Left cardiac atrium (tissue), 4 donors: ENCODE results near the gene LRBA. TPM values are rescaled to one million over a fixed set of nuclear protein-coding genes. Genes with fewer than 3 reads are reported as not detected.
"Not testable (repeated sequence)": the region's sequence is repeated elsewhere in the genome, so short reads cannot be mapped to it uniquely, and the experiment has no call there.

Experiments
- ATAC-seq, 2 donors: fragments of 200-7000 bp; cut with Tn5 transposase; one replicate each; pipeline ENCODE4 v1.9.1; 2020; ENCODE audit warnings: mild to moderate bottlenecking in 2 of 2, moderate library complexity in 2 of 2
- DNase-seq: peaks from one replicate; pipeline ENCODE4 v3.0.0-alpha.2; 2020
- intact Hi-C, 2 donors: fragments of 100-400 bp; cut with DNase I; formaldehyde crosslinking; loops; one replicate each; pipeline versions ENCODE4 v1.14.1 to v1.15.1; 2022 to 2023
- total RNA-seq, 2 donors: library from RNA; stranded (reverse); fragmentation: NEBNext Ultra II Directional; extraction: Animal tissue kit (Norgen Biotek cat#: 25700); gene quantifications; one replicate each; pipeline ENCODE4 v1.2.1, GENCODE V29; 2021
- donor health status: DM: no; HTN: yes; CAD: no.
- donor health status: DM: no; HTN: yes; CAD: no; lungs with severe emphysema.
- donor health status: DM: yes; HTN: yes; CAD: no.
- donor health status: Dilated cardiomyopathy.

LRBA gene
- total RNA-seq, 2 donors from 2014 or later, result 20.0 to 25.7 TPM

DNA sequence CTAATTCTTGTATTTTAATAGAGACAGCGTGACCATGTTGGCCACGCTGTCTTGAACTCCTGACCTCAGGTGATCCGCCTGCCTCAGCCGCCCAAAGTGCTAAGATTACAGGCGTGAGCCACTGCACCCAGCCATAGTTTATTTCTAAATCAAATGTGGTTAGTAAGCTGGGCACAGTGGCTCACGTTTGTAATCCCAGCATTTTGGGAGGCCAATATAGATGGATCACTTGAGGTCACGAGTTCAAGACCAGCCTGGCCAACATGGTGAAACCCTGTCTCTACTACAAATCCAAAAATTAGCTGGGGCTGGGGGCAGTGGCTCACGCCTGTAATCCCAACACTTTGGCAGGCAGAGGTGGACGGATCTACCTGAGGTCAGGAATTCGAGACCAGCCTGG lies 13.9 kb upstream of the LRBA start:
- DNase-seq, ATAC-seq, intact Hi-C loops: not testable (repeated sequence)

- DNase-seq, result no peak
- intact Hi-C loops, result no loop called here
- no peak for ATAC-seq
Observed at GRCh38 chr4:151025759-151026158, 10.7 kb upstream of the LRBA start.

DNA sequence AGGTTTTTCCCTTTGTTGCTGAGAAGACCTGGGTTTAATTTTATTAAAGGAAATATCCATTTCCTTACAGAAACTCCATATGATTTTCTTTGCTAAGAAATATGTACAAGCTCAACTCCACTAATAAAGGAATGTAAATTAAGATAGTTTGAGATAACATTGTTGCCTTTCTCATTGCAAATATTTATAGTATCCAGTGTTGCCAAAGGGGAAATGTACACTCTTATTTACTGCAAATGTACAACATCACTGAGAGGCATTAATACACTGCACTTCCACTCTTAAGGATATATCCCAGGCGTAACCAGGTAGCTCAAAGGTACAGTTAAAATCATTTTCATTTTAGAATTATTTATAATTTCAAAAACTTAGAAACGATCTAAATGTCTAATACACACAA lies 7.5 kb upstream of the LRBA start:
- DNase-seq (no peak), ATAC-seq (no peak)
- intact Hi-C loops, result no loop called here

DNA sequence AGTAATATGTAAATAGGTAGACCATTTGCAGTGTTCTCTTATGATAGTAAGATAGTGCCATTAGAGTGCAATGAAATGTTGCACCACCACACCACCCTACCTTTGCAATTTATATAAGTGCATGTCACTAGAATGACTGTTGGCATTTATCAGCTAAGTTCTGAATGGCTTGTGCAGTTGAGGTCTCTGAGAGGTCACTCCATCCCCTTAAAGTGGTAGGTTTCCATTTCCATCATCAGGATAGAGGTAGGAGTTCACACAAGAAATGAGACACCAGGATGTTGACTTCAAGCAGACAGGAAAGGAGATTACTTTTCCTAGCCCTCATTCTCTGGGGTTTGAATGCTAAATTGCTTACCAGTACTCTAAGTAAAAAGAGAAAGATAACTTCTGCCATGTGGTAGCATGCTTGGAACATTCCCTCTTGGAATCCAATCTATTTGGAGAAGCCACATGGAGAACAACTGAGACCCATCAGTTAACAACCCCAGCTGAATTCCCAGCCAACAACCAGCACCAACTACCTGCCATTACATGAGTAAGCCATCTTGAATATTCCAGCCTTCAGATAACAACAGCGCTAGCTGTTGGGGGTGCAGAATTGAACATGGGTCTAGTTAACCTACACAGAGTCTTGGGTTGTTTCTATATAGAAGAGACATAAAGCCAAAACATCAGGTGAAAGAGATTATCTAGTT lies 6.7 kb upstream of the LRBA start:
- DNase-seq, result no peak
- intact Hi-C loops, result no loop called here

DNA sequence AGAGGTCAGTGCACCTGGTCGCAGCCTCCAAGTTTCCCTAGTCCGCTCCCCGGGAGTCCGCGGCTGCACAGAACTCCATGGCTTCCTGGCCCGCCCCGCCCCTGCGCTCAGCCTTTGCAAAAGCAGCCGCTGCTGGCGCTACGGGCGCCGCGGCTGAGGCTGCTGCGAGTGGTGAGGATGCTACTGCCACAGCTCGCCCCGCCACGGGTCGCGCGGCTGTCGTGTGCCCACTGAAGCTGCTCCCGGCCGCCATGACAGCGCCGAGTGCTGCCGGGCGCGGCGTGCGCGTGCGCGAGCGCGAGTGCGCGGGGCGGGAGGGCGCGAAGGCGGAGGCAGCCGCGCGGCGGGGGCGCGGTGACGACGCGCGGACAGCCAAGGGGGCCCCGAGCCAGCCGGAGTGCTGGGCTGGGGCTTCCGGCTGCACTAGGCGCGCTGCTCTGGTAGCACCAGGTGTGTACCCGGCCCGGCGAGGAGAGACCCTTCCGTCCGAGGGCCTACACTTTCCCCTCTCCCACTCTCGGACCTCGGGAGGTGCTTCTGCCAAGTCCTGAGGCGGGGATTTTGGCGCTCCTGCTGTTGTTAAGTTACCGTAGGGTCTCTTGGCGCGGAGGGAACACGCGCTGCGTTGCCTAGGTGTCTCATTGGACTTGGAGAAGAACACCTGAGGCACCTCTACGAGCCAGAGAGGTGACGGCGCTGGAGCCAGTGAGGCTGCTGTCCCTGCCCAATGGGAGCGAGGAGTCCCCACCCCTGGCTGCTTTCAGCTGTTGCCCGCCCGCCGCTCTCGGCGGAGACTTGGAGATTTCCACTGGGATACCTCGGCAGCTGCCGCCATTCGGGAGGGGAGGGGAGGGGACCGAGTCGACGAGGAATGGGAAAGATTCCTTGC lies 619 bp upstream of the LRBA start:
- DNase-seq (peak; percentile 77), ATAC-seq (peak; percentile 96 to 97)
- intact Hi-C loops, result loop anchor here in 1 of 2 donors (10.0 kb wide), 1 partner anchor 259 kb away; the partner anchor contains the start of gene PRSS48

More for the DNA sequence above, 6.7 kb upstream of the LRBA start:
- no peak for ATAC-seq

- ATAC-seq (no peak), DNase-seq (no peak)
- intact Hi-C loops, result loop anchor here in 1 of 2 donors (10.0 kb wide), 1 partner anchor 261 kb away; the partner anchor contains the start of gene PRSS48
Observed at GRCh38 chr4:151013944-151014343, 1.1 kb downstream of the LRBA start.

GRCh38 chr4:151013491-151013890 lies 1.6 kb downstream of the LRBA start:
- intact Hi-C loops, result loop anchor here in 1 of 2 donors (10.0 kb wide), 1 partner anchor 261 kb away; the partner anchor contains the start of gene PRSS48
- DNase-seq (no peak), ATAC-seq (no peak)

GRCh38 chr4:151012820-151013219 lies 2.3 kb downstream of the LRBA start:
- ATAC-seq (no peak), DNase-seq (no peak)
- intact Hi-C loops, result loop anchor here in 1 of 2 donors (10.0 kb wide), 1 partner anchor 262 kb away; the partner anchor contains the start of gene PRSS48

- no peak for ATAC-seq
- no peak for DNase-seq
Observed at GRCh38 chr4:151012376-151012775, 2.7 kb downstream of the LRBA start.

GRCh38 chr4:151004222-151004621 lies 10.9 kb downstream of the LRBA start:
- intact Hi-C loops, result no loop called here
- no peak for DNase-seq
- no peak for ATAC-seq

More at GRCh38 chr4:151012376-151012775, 2.7 kb downstream of the LRBA start:
- intact Hi-C loops, result loop anchor here in 1 of 2 donors (10.0 kb wide), 1 partner anchor 262 kb away; the partner anchor contains the start of gene PRSS48

GRCh38 chr4:151000747-151001429 lies 14.2 kb downstream of the LRBA start:
- DNase-seq (no peak), ATAC-seq (no peak)
- intact Hi-C loops, result no loop called here

DNA sequence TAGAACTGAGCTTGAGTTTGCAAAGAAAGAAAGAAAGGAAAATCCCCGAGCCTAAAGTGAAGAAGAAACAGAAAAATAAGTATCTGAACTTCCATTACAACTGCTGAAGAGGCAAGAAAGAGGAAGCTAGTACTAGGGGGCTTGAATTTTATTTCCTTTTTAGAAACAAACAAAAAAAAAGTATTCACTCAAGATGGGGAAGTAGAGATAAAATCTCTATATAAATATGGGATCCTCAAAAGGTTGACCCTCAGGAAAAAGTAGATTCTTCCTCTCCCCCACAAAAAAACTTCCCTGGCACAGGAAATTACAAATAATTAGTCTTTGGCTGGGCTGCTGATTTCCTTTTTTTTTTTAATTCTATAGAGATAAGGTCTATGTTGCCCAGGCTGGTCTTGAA lies 16.0 kb downstream of the LRBA start:
- no peak for DNase-seq
- no peak for ATAC-seq
- intact Hi-C loops, result no loop called here

DNA sequence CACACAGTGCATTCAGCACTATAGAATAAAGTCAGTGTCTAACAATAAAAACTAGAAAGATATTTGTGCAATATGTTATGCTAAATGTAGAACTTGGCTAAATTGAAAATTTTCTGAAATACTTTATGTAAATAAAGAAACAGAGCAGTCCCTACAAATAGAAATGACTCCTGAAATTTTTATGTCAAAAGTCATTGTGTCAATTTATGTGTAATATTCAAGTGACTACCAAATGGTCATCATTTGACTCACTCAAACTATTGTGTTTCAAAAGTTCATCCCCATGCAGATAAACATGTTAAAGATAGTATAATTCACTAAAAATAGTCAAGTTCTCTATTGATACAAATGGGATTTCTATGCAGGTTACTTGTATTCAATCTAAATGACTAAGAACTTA lies 17.9 kb downstream of the LRBA start:
- intact Hi-C loops, result no loop called here
- DNase-seq (no peak), ATAC-seq (no peak)

DNA sequence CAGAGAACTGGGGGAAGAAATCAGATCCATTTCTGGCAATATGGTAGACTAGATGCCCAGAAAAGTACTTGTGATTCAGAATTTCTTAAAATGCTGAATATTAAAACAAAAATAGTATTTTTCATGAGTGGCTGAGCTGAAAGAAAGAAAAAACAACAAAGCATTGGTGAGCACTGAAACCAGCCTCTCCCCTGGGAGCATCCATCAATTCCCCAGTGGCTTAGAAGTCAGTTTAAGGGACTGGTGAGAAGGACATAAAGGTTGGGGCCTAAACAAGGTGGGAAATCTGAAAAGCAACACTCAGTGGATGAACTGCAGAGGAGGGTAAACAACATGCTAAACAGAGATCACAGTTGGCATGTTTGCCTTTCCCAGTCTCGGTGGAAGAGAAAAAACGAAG lies 20.4 kb downstream of the LRBA start:
- no peak for DNase-seq
- ATAC-seq, result no peak
- intact Hi-C loops, result no loop called here

DNA sequence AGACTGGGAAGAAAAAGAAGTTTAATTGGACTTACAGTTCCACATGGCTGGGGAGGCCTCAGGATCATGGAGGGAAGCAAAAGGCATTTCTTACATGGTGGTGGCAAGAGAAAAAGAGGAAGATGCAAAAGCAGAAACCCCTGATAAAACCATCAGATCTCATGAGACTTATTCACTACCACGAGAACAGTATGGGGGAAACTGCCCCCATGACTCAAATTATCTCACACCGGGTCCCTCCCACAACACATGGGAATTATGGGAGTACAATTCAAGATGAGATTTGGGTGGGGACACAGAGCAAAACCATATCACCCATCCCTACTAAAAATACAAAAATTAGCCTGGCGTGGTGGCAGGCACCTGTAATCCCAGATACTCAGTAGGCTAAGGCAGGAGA lies 21.5 kb downstream of the LRBA start:
- intact Hi-C loops, ATAC-seq, DNase-seq: not testable (repeated sequence)

DNA sequence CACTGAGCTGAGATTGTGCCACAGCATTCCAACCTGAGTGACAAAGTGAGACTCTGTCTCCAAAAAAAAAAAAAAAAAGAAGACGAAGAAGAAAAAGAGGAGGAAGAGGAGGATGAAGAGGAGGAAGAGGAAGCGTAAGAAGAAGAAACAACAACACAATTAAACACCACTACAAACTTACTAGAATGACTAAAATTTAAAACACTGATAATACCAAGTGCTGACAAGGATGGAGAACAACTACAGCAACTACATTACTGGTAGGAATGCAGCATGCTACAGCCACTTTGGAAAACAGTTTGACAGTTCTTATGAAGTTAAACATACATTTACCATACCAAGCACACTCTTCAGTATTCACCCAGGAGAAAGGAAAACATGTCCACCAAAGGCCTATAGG lies 24.1 kb downstream of the LRBA start:
- intact Hi-C loops, result no loop called here
- no peak for ATAC-seq
- DNase-seq, result no peak

- no peak for ATAC-seq
- DNase-seq, result no peak
- intact Hi-C loops, result no loop called here
Observed at GRCh38 chr4:150990250-150990649, 24.8 kb downstream of the LRBA start.

GRCh38 chr4:150988238-150988637 lies 26.8 kb downstream of the LRBA start:
- DNase-seq, result no peak
- intact Hi-C loops, result no loop called here
- no peak for ATAC-seq

- DNase-seq (no peak), ATAC-seq (no peak)
- intact Hi-C loops, result no loop called here
Observed at GRCh38 chr4:150987204-150987603, 27.9 kb downstream of the LRBA start.
